WERI-Rb-1 (cell line): ENCODE data around the gene PAX2.

Experiments used
- DNase-seq: peaks from one replicate; pipeline ENCODE4 v3.0.0-alpha.2; 2020
- H3K27ac ChIP-seq: fragments of 250-450 bp; sonication (Bioruptor Pico); 2 replicates; pipeline ENCODE4 v1.5.1; 2020; ENCODE audit warnings: mild to moderate bottlenecking, moderate library complexity
- H3K27me3 ChIP-seq: fragments of 250-450 bp; sonication (Bioruptor Pico); 2 replicates; pipeline ENCODE4 v1.5.1; 2021; ENCODE audit warnings: mild to moderate bottlenecking, low read depth, moderate library complexity; ENCODE audit not compliant: insufficient read depth, severe bottlenecking
- H3K36me3 ChIP-seq: fragments of 250-450 bp; sonication (Bioruptor Pico); 2 replicates; pipeline ENCODE4 v1.5.1; 2020; ENCODE audit warnings: mild to moderate bottlenecking, moderate library complexity
- H3K4me3 ChIP-seq: 2 replicates; pipeline ENCODE4 v1.5.1; 2011; ENCODE audit warnings: low read depth, mild to moderate bottlenecking, control low read depth, low read length
- H3K9me3 ChIP-seq: fragments of 250-450 bp; sonication (Bioruptor Pico); 2 replicates; pipeline ENCODE4 v1.5.1; 2021; ENCODE audit warnings: mild to moderate bottlenecking, moderate library complexity; ENCODE audit not compliant: severe bottlenecking
- TF ChIP-seq, protein P1 (sequence below): IDR thresholded peaks from 2 replicates; pipeline ENCODE4 v1.5.1; 2011; ENCODE audit warnings: low read depth, mild to moderate bottlenecking, control low read depth, inconsistent platforms, low read length

The PAX2 gene

DNA sequence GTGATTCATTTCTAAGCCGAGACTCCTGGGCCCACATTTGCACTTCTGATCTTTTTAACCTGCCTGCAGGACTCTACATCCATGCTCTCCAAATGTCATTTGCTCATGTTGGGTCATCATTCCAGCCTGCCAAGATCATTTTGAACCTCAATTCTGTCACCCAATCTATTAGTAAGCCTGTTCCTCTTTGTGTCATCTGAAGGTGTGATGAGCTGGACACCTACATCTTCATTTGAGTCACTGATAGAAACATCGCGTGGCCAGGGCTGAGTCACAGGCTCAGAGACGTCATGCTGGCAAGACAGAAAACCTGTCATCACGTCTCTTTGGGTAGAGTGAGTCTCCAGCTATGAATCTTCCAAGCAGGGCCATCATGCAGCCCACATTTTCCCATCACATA lies 102.1 kb downstream of the PAX2 start:
- TF ChIP-seq, protein P1, sequence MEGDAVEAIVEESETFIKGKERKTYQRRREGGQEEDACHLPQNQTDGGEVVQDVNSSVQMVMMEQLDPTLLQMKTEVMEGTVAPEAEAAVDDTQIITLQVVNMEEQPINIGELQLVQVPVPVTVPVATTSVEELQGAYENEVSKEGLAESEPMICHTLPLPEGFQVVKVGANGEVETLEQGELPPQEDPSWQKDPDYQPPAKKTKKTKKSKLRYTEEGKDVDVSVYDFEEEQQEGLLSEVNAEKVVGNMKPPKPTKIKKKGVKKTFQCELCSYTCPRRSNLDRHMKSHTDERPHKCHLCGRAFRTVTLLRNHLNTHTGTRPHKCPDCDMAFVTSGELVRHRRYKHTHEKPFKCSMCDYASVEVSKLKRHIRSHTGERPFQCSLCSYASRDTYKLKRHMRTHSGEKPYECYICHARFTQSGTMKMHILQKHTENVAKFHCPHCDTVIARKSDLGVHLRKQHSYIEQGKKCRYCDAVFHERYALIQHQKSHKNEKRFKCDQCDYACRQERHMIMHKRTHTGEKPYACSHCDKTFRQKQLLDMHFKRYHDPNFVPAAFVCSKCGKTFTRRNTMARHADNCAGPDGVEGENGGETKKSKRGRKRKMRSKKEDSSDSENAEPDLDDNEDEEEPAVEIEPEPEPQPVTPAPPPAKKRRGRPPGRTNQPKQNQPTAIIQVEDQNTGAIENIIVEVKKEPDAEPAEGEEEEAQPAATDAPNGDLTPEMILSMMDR, result no peak
- Histone ChIP-seq H3K27ac (no peak overlapping the region), H3K9me3 (peaks cover 7% of the 10 kb centered on the region), H3K4me3 (no peak overlapping the region), H3K27me3 (peaks cover 93% of the 10 kb centered on the region), H3K36me3 (no peaks in the 10 kb centered on the region)
- no peak for DNase-seq

GRCh38 chr10:100848770-100849169 lies 103.4 kb downstream of the PAX2 start:
- peaks cover 9% of the 10 kb centered on the region for H3K9me3 ChIP-seq
- H3K4me3 ChIP-seq, result no peak overlapping the region
- no peak overlapping the region for H3K27ac ChIP-seq
- no peaks in the 10 kb centered on the region for H3K36me3 ChIP-seq
- DNase-seq, result no peak
- peaks cover 90% of the 10 kb centered on the region for H3K27me3 ChIP-seq
- TF ChIP-seq, protein P1, result no peak

GRCh38 chr10:100858261-100858660 lies 112.9 kb downstream of the PAX2 start:
- H3K36me3 ChIP-seq, result no peaks in the 10 kb centered on the region
- H3K27me3 ChIP-seq, result peaks cover 61% of the 10 kb centered on the region
- TF ChIP-seq, protein P1, result no peak
- no peak overlapping the region for H3K27ac ChIP-seq
- H3K4me3 ChIP-seq, result no peak overlapping the region
- no peak for DNase-seq
- H3K9me3 ChIP-seq, result peaks cover 20% of the 10 kb centered on the region

GRCh38 chr10:100858747-100859483 lies 113.5 kb downstream of the PAX2 start:
- no peak for DNase-seq
- Histone ChIP-seq H3K36me3 (no peaks in the 10 kb centered on the region), H3K27ac (no peak overlapping the region), H3K9me3 (peaks cover 19% of the 10 kb centered on the region), H3K4me3 (no peak overlapping the region), H3K27me3 (peaks cover 59% of the 10 kb centered on the region)
- TF ChIP-seq, protein P1, result no peak

- DNase-seq, result no peak
- TF ChIP-seq, protein P1, result no peak
- peaks cover 14% of the 10 kb centered on the region for H3K9me3 ChIP-seq
- no peak overlapping the region for H3K4me3 ChIP-seq
- H3K36me3 ChIP-seq, result no peaks in the 10 kb centered on the region
- peaks cover 59% of the 10 kb centered on the region for H3K27me3 ChIP-seq
- H3K27ac ChIP-seq, result no peak overlapping the region
These were observed 114.0 kb downstream of the PAX2 start for GRCh38 chr10:100859484-100859763.

- Histone ChIP-seq H3K27ac (no peak overlapping the region), H3K9me3 (no peaks in the 10 kb centered on the region), H3K4me3 (no peak overlapping the region), H3K27me3 (peaks cover 59% of the 10 kb centered on the region), H3K36me3 (no peaks in the 10 kb centered on the region)
- no peak for DNase-seq
- TF ChIP-seq, protein P1, result no peak
These were observed 118.1 kb downstream of the PAX2 start for GRCh38 chr10:100863433-100863832.
